ENCODE results near the gene LCE7A.

Gene LCE7A, protein sequence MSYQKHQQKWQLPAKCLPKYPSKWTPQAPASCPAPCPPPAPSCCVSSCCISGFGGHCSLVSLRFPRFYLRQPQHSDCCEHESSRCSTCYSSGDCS

DNA sequence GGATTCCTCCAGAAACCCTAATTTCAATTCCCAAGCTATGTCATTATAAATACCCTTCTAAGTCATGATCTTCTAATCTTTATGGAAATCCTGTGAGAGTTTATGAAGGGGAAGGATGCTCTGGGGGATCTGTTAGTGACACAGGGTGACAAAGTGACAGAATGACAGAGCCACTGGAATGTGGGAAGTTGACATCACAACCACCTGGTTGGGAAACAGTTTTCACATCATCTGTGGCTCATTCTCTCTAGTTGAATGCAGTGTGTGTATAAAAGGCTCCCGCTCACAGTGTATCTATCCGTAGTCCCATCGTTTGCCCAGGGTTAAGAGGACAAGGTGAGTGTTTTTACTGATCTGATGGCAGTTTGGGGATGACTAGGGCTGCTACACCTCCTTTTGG, at the start of gene LCE7A:
Gene LCE7A (plus strand): TSS at position 301 of the 400 bp plus-strand sequence. CDS start 702 bp downstream, outside the sequence.
- no peak for DNase-seq (ENCODE audit: low spot score)

GRCh38 chr1:152811050-152811449, 48.7 kb upstream of the LCE7A start:
- DNase-seq (ENCODE audit: low spot score), result no peak

DNA sequence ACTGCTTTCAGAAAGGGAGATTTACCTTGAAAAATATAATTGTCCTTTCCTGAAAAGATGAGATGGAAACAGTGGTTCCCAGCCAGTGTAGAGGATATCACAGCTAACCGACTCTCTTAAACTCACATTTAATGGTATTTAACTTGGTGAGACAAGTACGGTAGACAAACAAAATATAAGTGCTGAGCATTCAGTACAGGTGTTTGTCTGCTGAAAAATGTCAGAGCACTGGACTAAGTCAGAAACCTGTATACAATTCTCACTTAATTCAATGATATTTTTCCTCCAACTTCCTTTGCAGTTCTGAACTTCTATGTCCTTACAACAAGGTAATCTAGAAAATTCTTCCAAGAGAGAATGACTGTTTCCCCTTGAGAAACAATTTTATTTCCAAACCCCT, 48.1 kb upstream of the LCE7A start, which contains the start of gene LCE1B:
Gene LCE1B (plus strand): TSS at position 301 of the 400 bp plus-strand sequence. CDS start 476 bp downstream, outside the sequence.
- DNase-seq (ENCODE audit: low spot score), result no peak

GRCh38 chr1:152817309-152817708, 42.5 kb upstream of the LCE7A start:
- no peak for DNase-seq (ENCODE audit: low spot score)

DNA sequence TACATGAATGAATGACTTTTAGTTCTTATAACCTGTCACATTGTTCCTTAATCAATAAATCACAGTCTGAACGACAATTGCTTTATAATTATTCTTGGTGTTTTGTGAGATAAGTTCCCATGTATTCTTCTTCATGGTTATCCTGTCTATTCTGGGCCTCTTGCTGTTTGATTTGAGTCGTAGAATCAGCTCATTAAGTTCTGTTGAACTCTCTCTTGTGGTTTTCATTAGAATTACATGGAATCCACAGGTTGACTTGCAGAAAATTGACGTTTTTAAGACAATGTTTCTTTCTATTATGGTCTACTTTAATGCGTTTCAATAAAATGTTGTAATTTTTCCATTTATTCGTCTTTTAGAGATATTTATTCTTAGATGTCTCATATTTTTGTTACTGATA, 36.5 kb upstream of the LCE7A start:
- no peak for DNase-seq (ENCODE audit: low spot score)

DNA sequence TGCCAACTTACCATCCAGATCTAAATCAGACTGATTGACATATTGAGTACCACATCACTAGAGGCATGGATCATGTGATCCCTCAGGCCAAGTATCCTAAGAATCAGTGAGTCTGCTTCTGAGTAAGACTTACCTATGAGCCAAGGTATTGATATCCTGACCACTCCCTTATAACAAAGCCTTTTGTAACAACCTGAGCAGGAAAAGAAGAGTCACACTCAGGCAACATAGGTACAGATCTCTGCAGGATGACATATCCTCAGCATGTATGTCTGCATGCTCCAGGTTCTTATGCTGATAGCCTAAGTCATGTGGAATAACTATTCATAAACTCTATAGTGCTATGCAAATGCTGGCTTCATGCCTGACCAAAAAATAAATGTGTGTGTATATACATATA, 34.8 kb upstream of the LCE7A start:
- no peak for DNase-seq (ENCODE audit: low spot score)

DNA sequence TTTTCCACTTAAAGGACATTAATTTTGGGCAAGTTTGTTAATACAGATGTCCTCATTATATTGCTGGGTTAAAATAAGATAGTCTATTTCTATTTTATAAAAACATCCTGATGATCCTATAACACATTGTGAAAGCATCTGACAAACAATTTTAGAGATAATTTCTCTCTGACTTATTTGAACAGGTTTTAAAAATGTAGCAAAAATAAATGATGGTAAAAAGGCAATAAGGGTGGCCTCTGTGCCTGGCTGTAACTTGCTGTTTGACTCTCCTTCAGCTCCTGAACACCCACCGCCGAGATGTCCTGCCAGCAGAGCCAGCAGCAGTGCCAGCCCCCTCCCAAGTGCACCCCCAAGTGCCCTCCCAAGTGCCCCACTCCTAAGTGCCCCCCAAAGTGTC, 32.6 kb upstream of the LCE7A start, which contains the start of gene LCE1A:
Gene LCE1A (plus strand): TSS at position 301 of the 400 bp plus-strand sequence. CDS start 0 bp downstream, at position 301.
- DNase-seq (ENCODE audit: low spot score), result no peak

- DNase-seq (ENCODE audit: low spot score), result no peak
These were observed 22.9 kb upstream of the LCE7A start for GRCh38 chr1:152836870-152837269.

DNA sequence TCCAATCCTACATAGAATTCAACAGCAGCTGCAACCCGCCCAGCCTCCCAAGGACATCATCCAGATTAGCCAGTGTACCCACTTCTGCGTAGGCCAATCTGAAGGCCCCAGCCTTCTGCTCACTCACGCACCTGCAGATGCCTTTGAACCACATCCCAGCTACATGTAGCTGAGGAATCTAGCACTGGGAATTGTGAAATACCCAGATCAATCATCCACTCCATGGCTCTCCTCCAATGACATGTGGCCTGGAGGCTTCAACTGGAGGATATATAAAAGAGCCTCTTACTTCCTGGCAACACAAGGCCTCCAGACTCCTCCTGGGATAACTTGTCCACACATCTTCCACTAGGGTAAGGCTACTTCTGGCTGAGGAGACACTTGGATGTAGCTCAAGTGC, 17.2 kb upstream of the LCE7A start, which contains the start of gene LCE6A:
Gene LCE6A (plus strand): TSS at position 301 of the 400 bp plus-strand sequence. CDS start 665 bp downstream, outside the sequence.
- DNase-seq (ENCODE audit: low spot score), result no peak

DNA sequence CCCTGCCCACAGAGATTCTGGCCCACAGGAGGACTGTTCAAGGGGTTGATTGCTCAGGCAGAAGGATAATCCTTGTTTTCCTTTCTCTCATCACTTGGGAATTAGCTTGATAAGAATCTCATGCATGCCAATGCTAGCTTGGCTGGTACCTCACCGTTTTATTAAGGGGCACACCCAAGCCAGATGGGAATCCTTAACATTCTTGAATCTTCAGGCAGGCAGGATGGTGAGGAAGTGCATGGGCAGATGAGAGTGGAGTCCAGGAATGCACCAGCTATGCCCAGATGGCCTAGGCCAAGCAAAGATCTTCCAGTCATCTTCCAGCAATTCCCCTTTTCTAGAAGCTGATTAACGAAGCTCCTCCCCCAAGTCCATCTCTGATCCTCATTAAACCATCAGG, 4.1 kb upstream of the LCE7A start:
- no peak for DNase-seq (ENCODE audit: low spot score)

DNA sequence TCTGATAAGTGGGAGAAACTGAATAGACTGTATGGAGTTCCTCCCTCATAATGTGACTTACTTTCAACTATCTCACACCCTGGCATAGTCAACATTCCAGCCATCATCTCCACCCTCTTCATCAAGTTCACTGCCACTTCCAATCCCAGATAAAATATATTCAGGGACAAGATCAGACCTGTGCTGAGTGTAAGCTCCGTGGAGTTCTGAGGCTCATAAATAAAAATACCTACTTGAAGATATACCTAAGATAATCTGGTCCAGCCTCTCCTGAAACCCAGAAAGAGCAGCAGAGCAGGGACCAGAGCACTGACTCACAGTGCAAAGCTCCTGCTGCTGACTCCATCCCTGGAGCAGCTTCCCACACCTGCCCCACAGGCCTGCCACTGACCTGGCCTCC, 1.7 kb upstream of the LCE7A start:
- no peak for DNase-seq (ENCODE audit: low spot score)

GRCh38 chr1:152860129-152860528, 333 bp downstream of the LCE7A start:
- DNase-seq (ENCODE audit: low spot score), result no peak

DNA sequence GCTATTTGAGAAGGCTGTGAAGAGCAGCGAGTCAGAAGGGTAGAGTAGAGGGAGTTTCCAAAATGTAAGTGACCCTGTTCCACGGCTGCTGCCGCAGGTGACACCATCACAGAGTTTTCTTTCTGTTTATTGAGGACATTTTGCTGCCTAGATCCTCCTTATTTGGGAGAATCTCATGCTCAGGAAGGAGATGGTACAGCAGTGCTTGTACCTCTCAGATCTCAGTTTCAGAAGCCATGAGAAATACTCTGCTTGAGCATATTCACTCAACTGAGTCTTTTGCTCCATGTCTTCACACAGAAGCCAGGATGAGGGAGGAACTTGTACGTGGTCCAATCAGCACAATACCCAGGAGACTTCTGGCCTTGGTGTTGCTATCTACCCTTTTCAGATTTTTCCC, 1.6 kb downstream of the LCE7A start:
- no peak for DNase-seq (ENCODE audit: low spot score)

DNA sequence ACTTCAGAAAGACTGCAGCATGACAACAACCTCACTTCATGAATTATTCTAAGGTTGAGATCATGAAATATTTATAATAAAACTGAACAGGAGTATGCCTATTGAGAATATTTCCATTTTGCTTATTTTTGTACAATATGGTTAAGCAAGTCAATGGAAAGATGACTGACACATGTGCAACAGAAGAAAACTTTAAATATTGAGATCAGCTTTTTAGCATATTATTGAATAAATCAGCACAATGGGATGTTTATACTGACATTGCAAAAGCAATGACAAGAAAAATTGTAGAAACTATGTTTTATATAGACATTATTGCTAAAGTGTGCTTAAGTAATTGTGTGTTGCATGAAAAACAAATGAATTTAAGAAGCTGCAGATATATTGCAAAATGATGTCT, 4.6 kb downstream of the LCE7A start:
- DNase-seq (ENCODE audit: low spot score), result no peak

GRCh38 chr1:152866321-152866720, 6.5 kb downstream of the LCE7A start:
- DNase-seq (ENCODE audit: low spot score), result no peak

- peak; percentile 72 for DNase-seq (ENCODE audit: low spot score)
These were observed 10.1 kb downstream of the LCE7A start for GRCh38 chr1:152869808-152870419.

- DNase-seq (ENCODE audit: low spot score), result no peak
These were observed 11.3 kb downstream of the LCE7A start for GRCh38 chr1:152870831-152871730.

GRCh38 chr1:152871731-152872126, 11.9 kb downstream of the LCE7A start:
- no peak for DNase-seq (ENCODE audit: low spot score)

GRCh38 chr1:152873495-152873894, 13.7 kb downstream of the LCE7A start:
- no peak for DNase-seq (ENCODE audit: low spot score)

DNA sequence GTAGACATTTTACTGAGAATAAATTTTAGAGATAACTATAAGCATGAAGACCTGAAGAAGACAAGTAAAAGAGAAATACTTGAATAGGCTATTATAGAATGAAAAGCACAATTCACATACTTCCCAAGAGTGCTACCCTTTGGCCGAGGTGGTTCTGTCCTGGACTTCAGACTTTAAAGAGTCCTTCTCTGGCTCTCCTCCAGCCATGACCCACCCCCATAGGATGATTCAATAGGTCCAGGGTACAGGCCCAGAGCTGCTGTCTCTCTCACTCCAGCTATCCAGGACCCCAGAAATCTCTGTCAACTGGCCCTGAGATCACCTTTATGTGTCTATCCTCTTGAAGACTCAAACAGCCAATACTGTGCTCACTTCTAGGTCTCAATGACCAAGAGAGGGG, 17.0 kb downstream of the LCE7A start:
- no peak for DNase-seq (ENCODE audit: low spot score)

- no peak for DNase-seq (ENCODE audit: low spot score)
These were observed 18.2 kb downstream of the LCE7A start, which contains the start of gene SMCP for GRCh38 chr1:152878042-152878441. TSS of gene SMCP (plus strand) at chr1:152878322. CDS start at chr1:152884423, 6,101 bp downstream.

GRCh38 chr1:152879559-152880198, 19.9 kb downstream of the LCE7A start:
- DNase-seq (ENCODE audit: low spot score), result no peak
